ENCODE results near the gene RRM2.

DNA sequence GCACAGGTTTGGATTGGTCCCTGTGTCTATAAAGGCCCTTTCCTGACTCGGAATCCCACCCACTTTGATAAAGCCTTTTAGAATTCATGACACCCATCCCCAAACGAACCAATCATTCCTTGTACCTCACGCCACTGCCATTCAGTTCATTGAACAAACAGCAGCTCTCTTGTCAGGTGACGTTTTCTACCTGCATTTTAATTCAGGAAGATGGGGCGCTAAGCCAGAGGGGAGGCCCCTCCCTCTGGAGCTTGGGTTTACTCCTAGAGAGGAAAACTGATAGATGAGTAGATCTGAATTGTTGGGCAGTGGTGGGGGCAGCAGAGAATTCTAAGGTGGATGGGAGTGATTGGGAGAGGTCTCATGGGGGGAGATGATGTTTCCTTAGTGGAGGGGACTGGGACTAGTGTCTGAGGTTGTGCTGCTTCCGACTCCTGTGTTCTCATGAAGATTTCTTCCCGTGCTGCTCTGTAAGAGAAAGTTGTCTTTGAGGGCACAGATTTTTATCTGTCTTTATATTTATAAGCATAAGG lies 9.6 kb downstream of the RRM2 start:
- TF ChIP-seq, protein P1, sequence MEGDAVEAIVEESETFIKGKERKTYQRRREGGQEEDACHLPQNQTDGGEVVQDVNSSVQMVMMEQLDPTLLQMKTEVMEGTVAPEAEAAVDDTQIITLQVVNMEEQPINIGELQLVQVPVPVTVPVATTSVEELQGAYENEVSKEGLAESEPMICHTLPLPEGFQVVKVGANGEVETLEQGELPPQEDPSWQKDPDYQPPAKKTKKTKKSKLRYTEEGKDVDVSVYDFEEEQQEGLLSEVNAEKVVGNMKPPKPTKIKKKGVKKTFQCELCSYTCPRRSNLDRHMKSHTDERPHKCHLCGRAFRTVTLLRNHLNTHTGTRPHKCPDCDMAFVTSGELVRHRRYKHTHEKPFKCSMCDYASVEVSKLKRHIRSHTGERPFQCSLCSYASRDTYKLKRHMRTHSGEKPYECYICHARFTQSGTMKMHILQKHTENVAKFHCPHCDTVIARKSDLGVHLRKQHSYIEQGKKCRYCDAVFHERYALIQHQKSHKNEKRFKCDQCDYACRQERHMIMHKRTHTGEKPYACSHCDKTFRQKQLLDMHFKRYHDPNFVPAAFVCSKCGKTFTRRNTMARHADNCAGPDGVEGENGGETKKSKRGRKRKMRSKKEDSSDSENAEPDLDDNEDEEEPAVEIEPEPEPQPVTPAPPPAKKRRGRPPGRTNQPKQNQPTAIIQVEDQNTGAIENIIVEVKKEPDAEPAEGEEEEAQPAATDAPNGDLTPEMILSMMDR (conservative IDR thresholded peaks at IDR 0.05), result no peak
- TF ChIP-seq ZFX (IDR thresholded peaks at IDR 0.05), result no peak

Measured in C4-2B (cell line).